WTC11 (cell line): ENCODE measurements around the gene SSR1. TPM values are rescaled to one million over a fixed set of nuclear protein-coding genes. Genes with fewer than 3 reads are reported as not detected.

Source experiments
- ATAC-seq: fragments of 200-7000 bp; cut with Tn5 transposase; 2 replicates; pipeline ENCODE4 v1.10.0; 2021; ENCODE audit warnings: mild to moderate bottlenecking, moderate library complexity
- CTCF ChIA-PET: fragments of 300-600 bp; sonication (Branson Sonifier 250); formaldehyde crosslinking; loops from one replicate; lab custom pipeline; 2021; ENCODE audit warnings: antibody characterized with exemption; lab: Charles Lee
- POLR2A ChIA-PET: fragments of 350-600 bp; sonication (Branson Sonifier 250); formaldehyde crosslinking; loops from one replicate; lab custom pipeline; 2021; ENCODE audit warnings: antibody characterized with exemption; lab: Charles Lee
- DNase-seq: peaks from one replicate; pipeline ENCODE4 v3.0.0; 2021; ENCODE audit warnings: low spot score
- H3K27ac Mint-ChIP-seq: 2 replicates; pipeline ENCODE4 v1.8.0; 2021; ENCODE audit warnings: mixed read lengths
- H3K27me3 Mint-ChIP-seq: 2 replicates; pipeline ENCODE4 v1.8.0; 2021; ENCODE audit warnings: low read depth, mild to moderate bottlenecking, moderate library complexity, mixed read lengths
- H3K36me3 Mint-ChIP-seq: 2 replicates; pipeline ENCODE4 v1.8.0; 2021; ENCODE audit warnings: mixed read lengths
- H3K4me1 Mint-ChIP-seq: 2 replicates; pipeline ENCODE4 v1.8.0; 2022; ENCODE audit warnings: mixed read lengths
- H3K4me3 Mint-ChIP-seq: 2 replicates; pipeline ENCODE4 v1.8.0; 2021; ENCODE audit warnings: mild to moderate bottlenecking, moderate library complexity, mixed read lengths
- H3K9me3 Mint-ChIP-seq: 2 replicates; pipeline ENCODE4 v1.8.0; 2021; ENCODE audit warnings: mixed read lengths
- ATF6 ChIP-seq: sonication (generic); formaldehyde crosslinking; IDR thresholded peaks from 2 replicates; pipeline ENCODE4 v1.8.1; 2023; ENCODE audit warnings: mild to moderate bottlenecking, missing genetic modification reagents
- CREB1 ChIP-seq: sonication (generic); formaldehyde crosslinking; IDR thresholded peaks from 2 replicates; pipeline ENCODE4 v1.8.0; 2023; ENCODE audit warnings: mild to moderate bottlenecking, missing genetic modification reagents
- ETV6 ChIP-seq: sonication (generic); formaldehyde crosslinking; IDR thresholded peaks from 2 replicates; pipeline ENCODE4 v1.8.1; 2022; ENCODE audit warnings: mild to moderate bottlenecking, missing genetic modification reagents
- HMGA2 ChIP-seq: fragments of 250-450 bp; sonication (Bioruptor Pico); IDR thresholded peaks from 2 replicates; pipeline ENCODE4 v1.4.0; 2021; ENCODE audit warnings: mild to moderate bottlenecking, moderate library complexity
- HMGXB4 ChIP-seq: sonication (generic); formaldehyde crosslinking; IDR thresholded peaks from 2 replicates; pipeline ENCODE4 v1.8.1; 2023; ENCODE audit warnings: mild to moderate bottlenecking, moderate library complexity, missing genetic modification reagents
- NFE2L1 ChIP-seq: sonication (generic); formaldehyde crosslinking; IDR thresholded peaks from 2 replicates; pipeline ENCODE4 v1.8.1; 2023; ENCODE audit warnings: missing genetic modification reagents
- RELA ChIP-seq: sonication (generic); formaldehyde crosslinking; IDR thresholded peaks from 2 replicates; pipeline ENCODE4 v1.8.1; 2022; ENCODE audit warnings: missing genetic modification reagents, mild to moderate bottlenecking, borderline replicate concordance
- SMAD3 ChIP-seq: sonication (generic); formaldehyde crosslinking; IDR thresholded peaks from 2 replicates; pipeline ENCODE4 v1.8.0; 2022; ENCODE audit warnings: missing genetic modification reagents, mild to moderate bottlenecking, borderline replicate concordance
- SP1 ChIP-seq: sonication (generic); formaldehyde crosslinking; conservative IDR thresholded peaks from 2 replicates; pipeline ENCODE4 v1.8.1; 2022; ENCODE audit warnings: missing genetic modification reagents
- USF1 ChIP-seq: sonication (generic); formaldehyde crosslinking; IDR thresholded peaks from 2 replicates; pipeline ENCODE4 v1.8.0; 2022; ENCODE audit warnings: mild to moderate bottlenecking, missing genetic modification reagents
- ZBTB21 ChIP-seq: sonication (generic); formaldehyde crosslinking; IDR thresholded peaks from 2 replicates; pipeline ENCODE4 v1.8.1; 2023; ENCODE audit warnings: mild to moderate bottlenecking, missing genetic modification reagents, borderline replicate concordance
- ZBTB43 ChIP-seq: sonication (generic); formaldehyde crosslinking; IDR thresholded peaks from 2 replicates; pipeline ENCODE4 v1.8.1; 2023; ENCODE audit warnings: mild to moderate bottlenecking, missing genetic modification reagents
- ZNF138 ChIP-seq: sonication (generic); formaldehyde crosslinking; conservative IDR thresholded peaks from 2 replicates; pipeline ENCODE4 v1.8.1; 2022; ENCODE audit warnings: mild to moderate bottlenecking, moderate library complexity, missing genetic modification reagents
- ZNF263 ChIP-seq: sonication (generic); formaldehyde crosslinking; IDR thresholded peaks from 2 replicates; pipeline ENCODE4 v1.8.1; 2022; ENCODE audit warnings: low read depth, mild to moderate bottlenecking, moderate library complexity, missing genetic modification reagents
- ZNF423 ChIP-seq: fragments of 250-450 bp; sonication (Bioruptor Pico); IDR thresholded peaks from 2 replicates; pipeline ENCODE4 v2.1.2; 2022; ENCODE audit warnings: mild to moderate bottlenecking, moderate library complexity
- ZNF512 ChIP-seq: sonication (generic); formaldehyde crosslinking; IDR thresholded peaks from 2 replicates; pipeline ENCODE4 v1.8.1; 2022; ENCODE audit warnings: missing genetic modification reagents, borderline replicate concordance
- total RNA-seq: library from RNA; stranded (reverse); gene quantifications from 3 replicates; pipeline ENCODE4 v1.2.3, GENCODE V29; 2021
- TF ChIP-seq, protein P1 (sequence below): sonication (generic); formaldehyde crosslinking; IDR thresholded peaks from 2 replicates; pipeline ENCODE4 v1.8.0; 2022; ENCODE audit warnings: missing genetic modification reagents
- TF ChIP-seq, protein P2 (sequence below): sonication (generic); formaldehyde crosslinking; IDR thresholded peaks from 2 replicates; pipeline ENCODE4 v1.8.1; 2022; ENCODE audit warnings: low read depth, missing genetic modification reagents, borderline replicate concordance
- TF ChIP-seq, protein P3 (sequence below): fragments of 250-450 bp; sonication (Bioruptor Pico); IDR thresholded peaks from 2 replicates; pipeline ENCODE4 v2.1.2; 2022; ENCODE audit warnings: mild to moderate bottlenecking, moderate library complexity

Gene SSR1
- total RNA-seq, 1 experiment from 2014 or later, result 96.7 TPM

- TF ChIP-seq, protein P1, sequence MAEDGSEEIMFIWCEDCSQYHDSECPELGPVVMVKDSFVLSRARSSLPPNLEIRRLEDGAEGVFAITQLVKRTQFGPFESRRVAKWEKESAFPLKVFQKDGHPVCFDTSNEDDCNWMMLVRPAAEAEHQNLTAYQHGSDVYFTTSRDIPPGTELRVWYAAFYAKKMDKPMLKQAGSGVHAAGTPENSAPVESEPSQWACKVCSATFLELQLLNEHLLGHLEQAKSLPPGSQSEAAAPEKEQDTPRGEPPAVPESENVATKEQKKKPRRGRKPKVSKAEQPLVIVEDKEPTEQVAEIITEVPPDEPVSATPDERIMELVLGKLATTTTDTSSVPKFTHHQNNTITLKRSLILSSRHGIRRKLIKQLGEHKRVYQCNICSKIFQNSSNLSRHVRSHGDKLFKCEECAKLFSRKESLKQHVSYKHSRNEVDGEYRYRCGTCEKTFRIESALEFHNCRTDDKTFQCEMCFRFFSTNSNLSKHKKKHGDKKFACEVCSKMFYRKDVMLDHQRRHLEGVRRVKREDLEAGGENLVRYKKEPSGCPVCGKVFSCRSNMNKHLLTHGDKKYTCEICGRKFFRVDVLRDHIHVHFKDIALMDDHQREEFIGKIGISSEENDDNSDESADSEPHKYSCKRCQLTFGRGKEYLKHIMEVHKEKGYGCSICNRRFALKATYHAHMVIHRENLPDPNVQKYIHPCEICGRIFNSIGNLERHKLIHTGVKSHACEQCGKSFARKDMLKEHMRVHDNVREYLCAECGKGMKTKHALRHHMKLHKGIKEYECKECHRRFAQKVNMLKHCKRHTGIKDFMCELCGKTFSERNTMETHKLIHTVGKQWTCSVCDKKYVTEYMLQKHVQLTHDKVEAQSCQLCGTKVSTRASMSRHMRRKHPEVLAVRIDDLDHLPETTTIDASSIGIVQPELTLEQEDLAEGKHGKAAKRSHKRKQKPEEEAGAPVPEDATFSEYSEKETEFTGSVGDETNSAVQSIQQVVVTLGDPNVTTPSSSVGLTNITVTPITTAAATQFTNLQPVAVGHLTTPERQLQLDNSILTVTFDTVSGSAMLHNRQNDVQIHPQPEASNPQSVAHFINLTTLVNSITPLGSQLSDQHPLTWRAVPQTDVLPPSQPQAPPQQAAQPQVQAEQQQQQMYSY (CRISPR knock-in tag), result no peak
- TF ChIP-seq ZNF263 (CRISPR knock-in tag) (no peak), CREB1 (CRISPR knock-in tag) (no peak), SP1 (CRISPR knock-in tag) (no peak), HMGA2 (CRISPR knock-in tag) (no peak), ZBTB43 (CRISPR knock-in tag) (no peak), ZNF423 (no peak)
- TF ChIP-seq, protein P2, sequence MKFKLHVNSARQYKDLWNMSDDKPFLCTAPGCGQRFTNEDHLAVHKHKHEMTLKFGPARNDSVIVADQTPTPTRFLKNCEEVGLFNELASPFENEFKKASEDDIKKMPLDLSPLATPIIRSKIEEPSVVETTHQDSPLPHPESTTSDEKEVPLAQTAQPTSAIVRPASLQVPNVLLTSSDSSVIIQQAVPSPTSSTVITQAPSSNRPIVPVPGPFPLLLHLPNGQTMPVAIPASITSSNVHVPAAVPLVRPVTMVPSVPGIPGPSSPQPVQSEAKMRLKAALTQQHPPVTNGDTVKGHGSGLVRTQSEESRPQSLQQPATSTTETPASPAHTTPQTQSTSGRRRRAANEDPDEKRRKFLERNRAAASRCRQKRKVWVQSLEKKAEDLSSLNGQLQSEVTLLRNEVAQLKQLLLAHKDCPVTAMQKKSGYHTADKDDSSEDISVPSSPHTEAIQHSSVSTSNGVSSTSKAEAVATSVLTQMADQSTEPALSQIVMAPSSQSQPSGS, result no peak
- TF ChIP-seq, all 79 proteins: peak for 0
These were observed 11.5 kb upstream of the SSR1 start (continued) for GRCh38 chr6:7324520-7324919.

DNA sequence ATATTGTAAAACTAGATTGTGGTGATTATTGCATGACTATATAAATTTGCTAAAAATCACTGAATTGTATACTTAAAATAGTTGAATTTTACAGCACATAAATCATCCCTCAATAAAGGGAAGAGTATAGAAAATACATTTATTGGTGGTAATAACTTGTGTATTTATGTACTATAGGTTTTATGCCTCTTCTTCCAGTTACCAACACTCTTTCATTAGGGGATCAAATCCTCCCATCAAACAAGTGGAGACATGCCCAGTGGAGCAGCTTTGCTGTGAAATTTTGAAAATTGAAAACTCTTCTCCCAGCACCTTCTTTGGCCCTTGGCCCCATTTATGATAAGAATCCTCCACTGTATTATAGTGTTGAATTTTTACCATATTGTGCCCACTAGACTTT is 10.1 kb upstream of the SSR1 start:
- Mint-ChIP-seq H3K4me3 (no peak overlapping the region), H3K27me3 (no peaks in the 10 kb centered on the region; the same call in 1 of the 2 replicates), H3K4me1 (no peaks in the 10 kb centered on the region), H3K9me3 (peaks cover 5% of the 10 kb centered on the region), H3K36me3 (no peaks in the 10 kb centered on the region), H3K27ac (no peak overlapping the region)
- CTCF ChIA-PET, result no interaction called here
- ATAC-seq (no peak), DNase-seq (no peak)
- POLR2A ChIA-PET, result no interaction called here
- no peak for TF ChIP-seq HMGXB4
- TF ChIP-seq ZNF512 (CRISPR knock-in tag), result no peak
- no peak for TF ChIP-seq ETV6 (CRISPR knock-in tag)
- no peak for TF ChIP-seq SMAD3 (CRISPR knock-in tag)
- TF ChIP-seq ZNF138 (CRISPR knock-in tag), result no peak
- no peak for TF ChIP-seq ZNF263 (CRISPR knock-in tag)
- TF ChIP-seq, protein P3, sequence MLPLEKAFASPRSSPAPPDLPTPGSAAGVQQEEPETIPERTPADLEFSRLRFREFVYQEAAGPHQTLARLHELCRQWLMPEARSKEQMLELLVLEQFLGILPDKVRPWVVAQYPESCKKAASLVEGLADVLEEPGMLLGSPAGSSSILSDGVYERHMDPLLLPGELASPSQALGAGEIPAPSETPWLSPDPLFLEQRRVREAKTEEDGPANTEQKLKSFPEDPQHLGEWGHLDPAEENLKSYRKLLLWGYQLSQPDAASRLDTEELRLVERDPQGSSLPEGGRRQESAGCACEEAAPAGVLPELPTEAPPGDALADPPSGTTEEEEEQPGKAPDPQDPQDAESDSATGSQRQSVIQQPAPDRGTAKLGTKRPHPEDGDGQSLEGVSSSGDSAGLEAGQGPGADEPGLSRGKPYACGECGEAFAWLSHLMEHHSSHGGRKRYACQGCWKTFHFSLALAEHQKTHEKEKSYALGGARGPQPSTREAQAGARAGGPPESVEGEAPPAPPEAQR (CRISPR knock-in tag), result no peak
- no peak for TF ChIP-seq ZBTB21 (CRISPR knock-in tag)
- no peak for TF ChIP-seq RELA (CRISPR knock-in tag)
- TF ChIP-seq ATF6 (CRISPR knock-in tag), result no peak
- no peak for TF ChIP-seq USF1
- no peak for TF ChIP-seq NFE2L1
